ENCODE measurements around the gene PSEN1. TPM values are rescaled to one million over a fixed set of nuclear protein-coding genes. Genes with fewer than 3 reads are reported as not detected.

The PSEN1 gene
- total RNA-seq, 1 experiment from 2014 or later, result 41.9 TPM

- no peaks in the 10 kb centered on the region for H3K36me3 ChIP-seq (ENCODE audit: insufficient read depth, low read length, poor library complexity, severe bottlenecking)
- intact Hi-C loops (cut with micrococcal nuclease; ENCODE audit: unreplicated experiment), result no loop called here
These were observed 93.7 kb downstream of the PSEN1 start for GRCh38 chr14:73230051-73230450.

GRCh38 chr14:73231981-73232851 lies 95.9 kb downstream of the PSEN1 start:
- ChIA-PET CTCF (no interaction called here), POLR2A (ENCODE audit: low non-redundant PET) (interaction anchor here (0.7 kb wide), 1 partner anchor 205 kb away, joined by 4 read pairs; the partner anchor contains the start of gene ZFYVE1)
- Histone ChIP-seq H3K4me1 (ENCODE audit: insufficient read depth, low read length, poor library complexity, severe bottlenecking) (peaks cover 7% of the 10 kb centered on the region), H3K4me3 (ENCODE audit: low read depth, low read length, poor library complexity, severe bottlenecking) (no peak overlapping the region), H3K36me3 (ENCODE audit: insufficient read depth, low read length, poor library complexity, severe bottlenecking) (no peaks in the 10 kb centered on the region), H3K27ac (ENCODE audit: low read depth, low read length, poor library complexity, severe bottlenecking) (no peak overlapping the region), H3K9me3 (ENCODE audit: low read depth, low read length, poor library complexity, severe bottlenecking) (no peaks in the 10 kb centered on the region), H3K27me3 (replicated peaks; ENCODE audit: insufficient read depth, low read depth, low read length, poor library complexity) (peaks cover 7% of the 10 kb centered on the region)
- no TSS peak for BruUV-seq (replicated peaks)
- DNase-seq (ENCODE audit: low spot score), result no peak
- intact Hi-C loops (cut with micrococcal nuclease; ENCODE audit: unreplicated experiment), result no loop called here
- TF ChIP-seq CTCF (conservative IDR thresholded peaks at IDR 0.05; ENCODE audit: low read depth, low read length) (no peak; the same call in 1 of the 2 replicates), EZH2 (IDR thresholded peaks at IDR 0.05; ENCODE audit: borderline replicate concordance, low read depth, low read length, poor library complexity, severe bottlenecking) (no peak)

More at GRCh38 chr14:73230051-73230450, 93.7 kb downstream of the PSEN1 start:
- BruUV-seq (replicated peaks), result no TSS peak
- Histone ChIP-seq H3K4me3 (ENCODE audit: low read depth, low read length, poor library complexity, severe bottlenecking) (no peak overlapping the region), H3K4me1 (ENCODE audit: insufficient read depth, low read length, poor library complexity, severe bottlenecking) (no peaks in the 10 kb centered on the region), H3K27me3 (replicated peaks; ENCODE audit: insufficient read depth, low read depth, low read length, poor library complexity) (no peaks in the 10 kb centered on the region), H3K9me3 (ENCODE audit: low read depth, low read length, poor library complexity, severe bottlenecking) (no peaks in the 10 kb centered on the region), H3K27ac (ENCODE audit: low read depth, low read length, poor library complexity, severe bottlenecking) (no peak overlapping the region)
- TF ChIP-seq CTCF (conservative IDR thresholded peaks at IDR 0.05; ENCODE audit: low read depth, low read length) (no peak), EZH2 (IDR thresholded peaks at IDR 0.05; ENCODE audit: borderline replicate concordance, low read depth, low read length, poor library complexity, severe bottlenecking) (no peak)
- POLR2A ChIA-PET (ENCODE audit: low non-redundant PET), result no interaction called here
- DNase-seq (ENCODE audit: low spot score), result no peak
- CTCF ChIA-PET, result no interaction called here

- TF ChIP-seq CTCF (conservative IDR thresholded peaks at IDR 0.05; ENCODE audit: low read depth, low read length), result no peak
- TF ChIP-seq EZH2 (IDR thresholded peaks at IDR 0.05; ENCODE audit: borderline replicate concordance, low read depth, low read length, poor library complexity, severe bottlenecking), result no peak
- intact Hi-C loops (cut with micrococcal nuclease; ENCODE audit: unreplicated experiment), result no loop called here
- Histone ChIP-seq H3K27ac (ENCODE audit: low read depth, low read length, poor library complexity, severe bottlenecking) (no peak overlapping the region), H3K9me3 (ENCODE audit: low read depth, low read length, poor library complexity, severe bottlenecking) (no peaks in the 10 kb centered on the region), H3K27me3 (replicated peaks; ENCODE audit: insufficient read depth, low read depth, low read length, poor library complexity) (peaks cover 14% of the 10 kb centered on the region), H3K4me3 (ENCODE audit: low read depth, low read length, poor library complexity, severe bottlenecking) (no peak overlapping the region), H3K36me3 (ENCODE audit: insufficient read depth, low read length, poor library complexity, severe bottlenecking) (no peaks in the 10 kb centered on the region), H3K4me1 (ENCODE audit: insufficient read depth, low read length, poor library complexity, severe bottlenecking) (peaks cover 7% of the 10 kb centered on the region)
- ChIA-PET CTCF (no interaction called here), POLR2A (ENCODE audit: low non-redundant PET) (no interaction called here)
- no peak for DNase-seq (ENCODE audit: low spot score)
- no TSS peak for BruUV-seq (replicated peaks)
These were observed 96.7 kb downstream of the PSEN1 start for GRCh38 chr14:73232984-73233383.
